Endothelial cell of umbilical vein (primary cell): ENCODE measurements around the gene SPANXN2. TPM values are rescaled to one million over a fixed set of nuclear protein-coding genes. Genes with fewer than 3 reads are reported as not detected.

Experiments used
- BruUV-seq: library from RNA; stranded (reverse); fragments of 400-500 nt; replicated peaks from 2 replicates; lab custom pipeline; 2021; lab: Mats Ljungman, UMichigan
- CTCF ChIA-PET: fragments of 300-600, 350-600 bp; sonication (Branson Sonifier 250); formaldehyde crosslinking; loops from one replicate; lab custom pipeline; 2021; ENCODE audit warnings: antibody characterized with exemption, inconsistent platforms; lab: Charles Lee
- POLR2A ChIA-PET: fragments of 300-600, 350-600 bp; sonication (Branson Sonifier 250); formaldehyde crosslinking; loops from one replicate; lab custom pipeline; 2021; ENCODE audit warnings: antibody characterized with exemption, inconsistent platforms; lab: Charles Lee
- DNase-seq: peaks from one replicate; pipeline ENCODE4 v3.0.0-alpha.2; 2011; ENCODE audit warnings: low read depth, low spot score
- FAIRE-seq: peaks from 2 replicates; lab custom pipeline; 2011; peaks lifted over from hg19 to GRCh38; lab: Jason Lieb, UNC
- H2AFZ ChIP-seq: 2 replicates; pipeline ENCODE4 v1.6.0; 2012; ENCODE audit warnings: low read depth, low read length, control low read depth, inconsistent platforms
- H3K27ac ChIP-seq: 2 replicates; pipeline ENCODE4 v1.5.1; 2011; ENCODE audit warnings: low read depth, mild to moderate bottlenecking, control low read depth, low read length, moderate library complexity; ENCODE audit not compliant: insufficient read depth
- H3K27me3 ChIP-seq, 2 experiments: 2 replicates each; pipeline versions ENCODE4 v1.6.0 to v1.6.1; 2011; ENCODE audit warnings: low read length in 2 of 2, mixed read lengths in 1 of 2; ENCODE audit not compliant: control insufficient read depth in 2 of 2, insufficient read depth in 2 of 2
- H3K36me3 ChIP-seq, 2 experiments: 2 replicates in 1 of 2; 3 replicates in 1 of 2; pipeline ENCODE4 v1.5.1; 2011; ENCODE audit warnings: low read length in 2 of 2, mild to moderate bottlenecking in 1 of 2, moderate library complexity in 1 of 2; ENCODE audit not compliant: control insufficient read depth in 2 of 2, insufficient read depth in 2 of 2; ENCODE audit errors: extremely low read depth in 1 of 2
- H3K4me1 ChIP-seq: 3 replicates; pipeline ENCODE4 v1.5.1; 2011; ENCODE audit warnings: mild to moderate bottlenecking, low read length; ENCODE audit not compliant: control insufficient read depth, insufficient read depth; ENCODE audit errors: extremely low read depth
- H3K4me2 ChIP-seq: 2 replicates; pipeline ENCODE4 v1.6.1; 2011; ENCODE audit warnings: low read length, control low read depth, mixed read lengths; ENCODE audit not compliant: insufficient read depth
- H3K4me3 ChIP-seq, 3 experiments: fragments of 200-600 bp in 1 of 3; sonication (generic), shearing (Covaris generic) in 1 of 3; replicated peaks in 1 of 3; 2 replicates each; pipeline ENCODE4 v1.5.1; 2011 to 2016; ENCODE audit warnings: control low read depth in 3 of 3, low read length in 3 of 3, mild to moderate bottlenecking in 2 of 3, inconsistent platforms in 1 of 3, low read depth in 1 of 3, moderate library complexity in 1 of 3; ENCODE audit not compliant: insufficient read depth in 1 of 3
- H3K79me2 ChIP-seq: 2 replicates; pipeline ENCODE4 v1.6.0; 2012; ENCODE audit warnings: low read length, inconsistent platforms; ENCODE audit not compliant: control insufficient read depth, insufficient read depth
- H3K9ac ChIP-seq: replicated peaks from 2 replicates; pipeline ENCODE3; 2011; ENCODE audit warnings: low read length, control low read depth; ENCODE audit not compliant: insufficient read depth; ENCODE audit errors: extremely low read depth
- H3K9me1 ChIP-seq: replicated peaks from 3 replicates; pipeline ENCODE4 v1.6.0; 2011; ENCODE audit warnings: mild to moderate bottlenecking, low read length; ENCODE audit not compliant: control insufficient read depth, insufficient read depth; ENCODE audit errors: extremely low read depth
- H3K9me3 ChIP-seq: replicated peaks from 2 replicates; pipeline ENCODE4 v1.5.1; 2012; ENCODE audit warnings: low read length, inconsistent platforms; ENCODE audit not compliant: control insufficient read depth, insufficient read depth
- H4K20me1 ChIP-seq: replicated peaks from 2 replicates; pipeline ENCODE3; 2011; ENCODE audit warnings: mild to moderate bottlenecking, low read length; ENCODE audit not compliant: control insufficient read depth, insufficient read depth; ENCODE audit errors: extremely low read depth
- CTCF ChIP-seq, 2 donors: IDR thresholded peaks; 1 replicate in 1 of 2; 2 replicates in 1 of 2; pipeline ENCODE4 v1.5.1; 2011; ENCODE audit warnings: low read length in 2 of 2, mild to moderate bottlenecking in 2 of 2, moderate library complexity in 2 of 2, control low read depth in 1 of 2, inconsistent platforms in 1 of 2, low read depth in 1 of 2; ENCODE audit not compliant: insufficient read depth in 1 of 2; ENCODE audit errors: extremely low read depth in 1 of 2
- EZH2 ChIP-seq: IDR thresholded peaks from 2 replicates; pipeline ENCODE4 v1.6.1; 2012; ENCODE audit warnings: borderline replicate concordance, low read depth, mild to moderate bottlenecking, moderate library complexity, low read length, inconsistent platforms; ENCODE audit not compliant: severe bottlenecking
- FOS ChIP-seq: IDR thresholded peaks from 2 replicates; pipeline ENCODE4 v1.6.1; 2011; ENCODE audit warnings: mild to moderate bottlenecking, low read length, moderate library complexity, borderline replicate concordance; ENCODE audit not compliant: insufficient read depth
- GATA2 ChIP-seq: IDR thresholded peaks from 2 replicates; pipeline ENCODE4 v1.7.0; 2011; ENCODE audit warnings: low read depth, mild to moderate bottlenecking, moderate library complexity, mixed read lengths, low read length; ENCODE audit not compliant: insufficient read length, insufficient read depth
- JUN ChIP-seq: IDR thresholded peaks from 2 replicates; pipeline ENCODE4 v1.6.1; 2011; ENCODE audit warnings: borderline replicate concordance, low read depth; ENCODE audit not compliant: insufficient read length, insufficient read depth
- MAX ChIP-seq: IDR thresholded peaks from 2 replicates; pipeline ENCODE4 v1.6.1; 2011; ENCODE audit not compliant: insufficient read depth, insufficient read length
- MYC ChIP-seq: IDR thresholded peaks from one replicate; pipeline ENCODE4 v1.6.1; 2011; ENCODE audit warnings: mild to moderate bottlenecking, low read depth, low read length
- POLR2A ChIP-seq: IDR thresholded peaks from 2 replicates; pipeline ENCODE4 v1.6.1; 2012; ENCODE audit warnings: low read depth, mild to moderate bottlenecking, control low read depth, low read length
- POLR2AphosphoS5 ChIP-seq: IDR thresholded peaks from 2 replicates; pipeline ENCODE4 v1.6.1; 2012; ENCODE audit warnings: low read depth, mild to moderate bottlenecking, control low read depth, low read length, moderate library complexity; ENCODE audit not compliant: insufficient read depth
- dilution Hi-C: fragments of 300-500 bp; cut with MboI; formaldehyde crosslinking; loops from one replicate; pipeline ENCODE4 v1.15.0; 2019; ENCODE audit warnings: low sequenced_read_pairs; ENCODE audit not compliant: extremely low pct_ligation_motif_present
- intact Hi-C: fragments of 100-400 bp; cut with micrococcal nuclease; formaldehyde crosslinking; loops from one replicate; pipeline ENCODE4 v1.10.0; 2022
- polyA plus RNA-seq, 4 experiments: library from polyadenylated mRNA; depleted of rRNA in 3 of 4; stranded (reverse) in 3 of 4; unstranded in 1 of 4; fragments of >200 nt; gene quantifications; 2 replicates each; pipeline versions ENCODE4 v1.2.1 to v1.2.3, GENCODE V29; 2011 to 2012; ENCODE audit warnings: missing spikeins in 1 of 4
- total RNA-seq: library from RNA; stranded (reverse); gene quantifications from 2 replicates; pipeline ENCODE4 v1.2.3, GENCODE V29; 2021

Gene SPANXN2
- total and polyA plus RNA-seq, 2 donors (not counting 3 experiments of a cell fraction or from before 2014, with no cell fraction given), result not detected

- DNase-seq (no peak), FAIRE-seq (no peak)
- no peak for TF ChIP-seq JUN
- TF ChIP-seq GATA2, result no peak
- TF ChIP-seq MAX, result no peak
- TF ChIP-seq EZH2, result no peak
- no peak for TF ChIP-seq POLR2A
- TF ChIP-seq CTCF (IDR thresholded peaks at IDR 0.05; ENCODE audit: extremely low read depth in 1 of 2, insufficient read depth in 1 of 2, low read depth in 1 of 2, low read length in 2 of 2), result no peak
- TF ChIP-seq MYC, result no peak
- no peak for TF ChIP-seq POLR2AphosphoS5
- no peak for TF ChIP-seq FOS
- ChIA-PET CTCF (no interaction called here), POLR2A (no interaction called here)
- Histone ChIP-seq H3K4me2 (no peak overlapping the region), H4K20me1 (no peaks in the 10 kb centered on the region), H3K79me2 (no peaks in the 10 kb centered on the region), H3K9ac (no peak overlapping the region), H3K36me3 (no peaks in the 10 kb centered on the region), H2AFZ (no peak overlapping the region), H3K9me3 (no peaks in the 10 kb centered on the region), H3K4me1 (no peaks in the 10 kb centered on the region), H3K4me3 (no peak overlapping the region), H3K9me1 (no peaks in the 10 kb centered on the region), H3K27me3 (no peaks in the 10 kb centered on the region), H3K27ac (no peak overlapping the region)
- intact Hi-C loops (no loop called here), dilution Hi-C loops (no loop called here)
- BruUV-seq, result no TSS peak
Measured at GRCh38 chrX:143733866-143734265, 13.3 kb upstream of the SPANXN2 start.
